ENCODE measurements around the gene SKA1. TPM values are rescaled to one million over a fixed set of nuclear protein-coding genes. Genes with fewer than 3 reads are reported as not detected.

SKA1 gene
- total RNA-seq (0.31 TPM), polyA plus RNA-seq (ENCODE audit: insufficient read depth, low read depth, low replicate concordance) (not detected)
- long read RNA-seq, donor 1, partial matches to known transcripts, result 0 of 3 reads
- long read RNA-seq, donor 1, other reads (novel, unspliced or antisense), result 0 of 3 reads
- long read RNA-seq, donor 2, partial matches to known transcripts, result 0 of 3 reads
- long read RNA-seq, donor 2, other reads (novel, unspliced or antisense), result 0 of 3 reads
- long read RNA-seq, donor 3, result 0 reads
- long read RNA-seq, donor 4, result 0 reads
- long read RNA-seq, donor 5, result 0 reads
- long read RNA-seq, donor 6, result 0 reads
- long read RNA-seq, donor 7, result 0 reads
- long read RNA-seq, donor 8, partial matches to known transcripts, result 0 of 2 reads
- long read RNA-seq, donor 8, other reads (novel, unspliced or antisense), result 0 of 2 reads
- long read RNA-seq, donor 9, result 0 reads
- long read RNA-seq, donor 10, result 0 reads

GRCh38 chr18:50374753-50375391 lies at the start of gene SKA1:
SKA1 (plus strand) TSS chr18:50375046; CDS start chr18:50375831, 785 bp downstream.
- FAIRE-seq, result peak; percentile 64

GRCh38 chr18:50327983-50328382 lies 46.9 kb upstream of the SKA1 start:
- H3K27ac ChIP-seq (ENCODE audit: low read depth in 2 of 2, low read length in 2 of 2), result no peak overlapping the region
- FAIRE-seq (no peak), DNase-seq (no peak)
- no peaks in the 10 kb centered on the region for H3K36me3 ChIP-seq (ENCODE audit: control insufficient read depth in 2 of 3, insufficient read depth in 3 of 3, low read length in 3 of 3)
- H3K27me3 ChIP-seq (ENCODE audit: control insufficient read depth, insufficient read depth, low read length), result no peaks in the 10 kb centered on the region
- no peaks in the 10 kb centered on the region for H3K4me1 ChIP-seq (ENCODE audit: control insufficient read depth in 2 of 3, insufficient read depth in 2 of 3, low read depth in 1 of 3, low read length in 3 of 3)
- H3K9me3 ChIP-seq (ENCODE audit: control insufficient read depth in 2 of 3, insufficient read depth in 1 of 3, low read length in 3 of 3), result no peaks in the 10 kb centered on the region
- intact Hi-C loops (cut with DNase I), result no loop called here
- H3K4me3 ChIP-seq (ENCODE audit: low read length in 3 of 3), result no peak overlapping the region
- H3K9ac ChIP-seq (ENCODE audit: low read length in 3 of 3), result no peak overlapping the region
- TF ChIP-seq, protein P1, sequence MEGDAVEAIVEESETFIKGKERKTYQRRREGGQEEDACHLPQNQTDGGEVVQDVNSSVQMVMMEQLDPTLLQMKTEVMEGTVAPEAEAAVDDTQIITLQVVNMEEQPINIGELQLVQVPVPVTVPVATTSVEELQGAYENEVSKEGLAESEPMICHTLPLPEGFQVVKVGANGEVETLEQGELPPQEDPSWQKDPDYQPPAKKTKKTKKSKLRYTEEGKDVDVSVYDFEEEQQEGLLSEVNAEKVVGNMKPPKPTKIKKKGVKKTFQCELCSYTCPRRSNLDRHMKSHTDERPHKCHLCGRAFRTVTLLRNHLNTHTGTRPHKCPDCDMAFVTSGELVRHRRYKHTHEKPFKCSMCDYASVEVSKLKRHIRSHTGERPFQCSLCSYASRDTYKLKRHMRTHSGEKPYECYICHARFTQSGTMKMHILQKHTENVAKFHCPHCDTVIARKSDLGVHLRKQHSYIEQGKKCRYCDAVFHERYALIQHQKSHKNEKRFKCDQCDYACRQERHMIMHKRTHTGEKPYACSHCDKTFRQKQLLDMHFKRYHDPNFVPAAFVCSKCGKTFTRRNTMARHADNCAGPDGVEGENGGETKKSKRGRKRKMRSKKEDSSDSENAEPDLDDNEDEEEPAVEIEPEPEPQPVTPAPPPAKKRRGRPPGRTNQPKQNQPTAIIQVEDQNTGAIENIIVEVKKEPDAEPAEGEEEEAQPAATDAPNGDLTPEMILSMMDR (IDR thresholded peaks at IDR 0.05; ENCODE audit: borderline replicate concordance, extremely low read depth, insufficient read depth), result no peak

More at GRCh38 chr18:50374753-50375391, at the start of gene SKA1:
- Histone ChIP-seq H3K4me3 (ENCODE audit: low read length in 3 of 3) (peak within 1 kb of the TSS; percentile 57 to 76 (median 73)), H3K27me3 (ENCODE audit: control insufficient read depth, insufficient read depth, low read length) (no peaks in the 10 kb centered on the region), H3K27ac (ENCODE audit: low read depth in 2 of 2, low read length in 2 of 2) (peak within 1 kb of the TSS; percentile 84 to 86), H3K9ac (ENCODE audit: low read length in 3 of 3) (peak within 1 kb of the TSS; percentile 28 to 73 (median 59)), H3K9me3 (ENCODE audit: control insufficient read depth in 2 of 3, insufficient read depth in 1 of 3, low read length in 3 of 3) (no peaks in the 10 kb centered on the region), H3K36me3 (ENCODE audit: control insufficient read depth in 2 of 3, insufficient read depth in 3 of 3, low read length in 3 of 3) (no peaks in the 10 kb centered on the region), H3K4me1 (ENCODE audit: control insufficient read depth in 2 of 3, insufficient read depth in 2 of 3, low read depth in 1 of 3, low read length in 3 of 3) (peaks cover 0 to 13% (median 0%) of the 10 kb centered on the region in 3 donors)
- TF ChIP-seq, protein P1 (IDR thresholded peaks at IDR 0.05; ENCODE audit: borderline replicate concordance, extremely low read depth, insufficient read depth), result no peak
- DNase-seq, result peak; percentile 97 to 98 (median 98)
- intact Hi-C loops (cut with DNase I), result no loop called here

- Histone ChIP-seq H3K9me3 (ENCODE audit: control insufficient read depth in 2 of 3, insufficient read depth in 1 of 3, low read length in 3 of 3) (no peaks in the 10 kb centered on the region), H3K4me1 (ENCODE audit: control insufficient read depth in 2 of 3, insufficient read depth in 2 of 3, low read depth in 1 of 3, low read length in 3 of 3) (no peaks in the 10 kb centered on the region), H3K36me3 (ENCODE audit: control insufficient read depth in 2 of 3, insufficient read depth in 3 of 3, low read length in 3 of 3) (no peaks in the 10 kb centered on the region), H3K4me3 (ENCODE audit: low read length in 3 of 3) (no peak overlapping the region), H3K27me3 (ENCODE audit: control insufficient read depth, insufficient read depth, low read length) (no peaks in the 10 kb centered on the region), H3K9ac (ENCODE audit: low read length in 3 of 3) (no peak overlapping the region), H3K27ac (ENCODE audit: low read depth in 2 of 2, low read length in 2 of 2) (no peak overlapping the region)
- no peak for FAIRE-seq
- TF ChIP-seq, protein P1 (IDR thresholded peaks at IDR 0.05; ENCODE audit: borderline replicate concordance, extremely low read depth, insufficient read depth), result no peak
- no peak for DNase-seq
- intact Hi-C loops (cut with DNase I), result no loop called here
Observed at GRCh38 chr18:50330176-50330575, 44.7 kb upstream of the SKA1 start.

All from kidney (tissue), 22 donors.